GM12892 (cell line): ENCODE measurements around the gene WEE1.

Experiments used
- DNase-seq: peaks from one replicate; pipeline ENCODE4 v3.0.0; 2011; ENCODE audit not compliant: insufficient read length
- FAIRE-seq: peaks from 2 replicates; lab custom pipeline; 2011; peaks lifted over from hg19 to GRCh38; lab: Jason Lieb, UNC
- POLR2A ChIP-seq: IDR thresholded peaks from 2 replicates; pipeline ENCODE4 v1.6.1; 2011; ENCODE audit warnings: low read depth, low read length, control low read depth
- POLR2AphosphoS5 ChIP-seq: IDR thresholded peaks from 2 replicates; pipeline ENCODE4 v1.6.1; 2011; ENCODE audit warnings: low read depth, low read length, control low read depth
- TAF1 ChIP-seq: IDR thresholded peaks from 2 replicates; pipeline ENCODE4 v1.6.1; 2011; ENCODE audit warnings: low read depth, mild to moderate bottlenecking, control low read depth, low read length, borderline replicate concordance

The WEE1 gene

DNA sequence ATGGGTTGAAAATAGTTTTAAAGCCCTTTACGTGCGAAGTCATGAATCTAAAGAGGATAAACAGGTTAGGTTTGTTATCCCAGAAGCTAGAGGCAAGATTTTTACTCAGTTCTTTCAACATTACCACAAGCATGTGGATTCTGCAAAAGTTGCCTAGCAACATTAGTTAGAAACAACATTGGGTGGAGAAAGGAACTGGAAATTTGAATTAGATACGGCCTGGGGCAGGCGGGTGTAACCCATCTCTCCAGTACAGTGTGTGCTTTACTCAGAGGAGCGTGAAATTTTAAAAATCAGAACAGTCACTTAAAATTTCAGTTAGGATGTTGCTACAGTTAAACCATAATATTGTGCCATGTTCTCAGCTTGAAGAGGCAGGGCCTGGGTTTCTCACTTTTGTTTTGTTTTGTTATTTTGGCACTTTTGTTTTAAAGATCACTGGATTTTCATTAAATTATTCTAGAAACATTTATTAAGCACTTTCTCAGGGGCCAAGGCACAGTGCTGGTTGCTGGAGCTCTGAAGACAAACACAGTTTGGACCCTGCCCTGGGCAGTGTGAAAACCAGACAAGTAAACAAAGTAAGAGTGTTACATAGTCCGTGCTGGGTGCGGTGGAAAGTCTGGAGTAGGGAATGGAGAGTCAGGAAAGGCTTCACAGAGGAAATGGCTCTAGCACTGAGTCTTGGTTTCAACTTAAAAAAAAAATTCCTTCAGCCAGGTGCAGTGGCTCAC, 4.4 kb upstream of the WEE1 start:
- peak; percentile 58 for FAIRE-seq
- no peak for DNase-seq
- TF ChIP-seq TAF1 (no peak), POLR2A (no peak), POLR2AphosphoS5 (no peak)

DNA sequence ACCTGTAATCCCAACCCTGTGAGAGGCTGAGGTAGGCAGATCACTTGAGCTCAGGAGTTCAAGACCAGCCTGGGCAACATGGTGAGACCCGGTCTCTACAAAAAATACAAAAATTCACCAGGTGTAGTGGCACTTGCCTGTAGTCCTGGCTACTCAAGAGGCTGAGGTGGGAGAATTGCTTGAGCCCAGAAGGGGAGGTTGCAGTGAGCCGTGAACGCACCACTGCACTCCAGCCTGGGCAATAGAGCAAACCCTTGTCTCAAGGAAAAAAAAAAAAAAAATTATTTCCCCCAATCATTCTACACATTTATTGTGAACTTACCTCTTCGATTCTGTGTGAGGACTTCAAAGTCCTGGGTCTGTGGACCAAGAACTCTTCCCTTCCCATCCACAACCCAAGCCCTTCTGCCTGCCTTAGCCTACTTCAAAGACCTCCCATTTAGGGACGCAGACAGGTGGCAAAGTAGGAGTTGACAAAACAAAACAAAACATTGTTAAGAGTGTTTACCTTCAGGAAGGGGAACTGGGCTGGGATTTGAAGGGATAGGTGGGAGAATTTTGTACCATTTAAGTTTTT, 3.8 kb upstream of the WEE1 start:
- no peak for TF ChIP-seq POLR2AphosphoS5
- TF ChIP-seq TAF1, result no peak
- TF ChIP-seq POLR2A, result no peak
- FAIRE-seq (peak; percentile 57), DNase-seq (no peak)

DNA sequence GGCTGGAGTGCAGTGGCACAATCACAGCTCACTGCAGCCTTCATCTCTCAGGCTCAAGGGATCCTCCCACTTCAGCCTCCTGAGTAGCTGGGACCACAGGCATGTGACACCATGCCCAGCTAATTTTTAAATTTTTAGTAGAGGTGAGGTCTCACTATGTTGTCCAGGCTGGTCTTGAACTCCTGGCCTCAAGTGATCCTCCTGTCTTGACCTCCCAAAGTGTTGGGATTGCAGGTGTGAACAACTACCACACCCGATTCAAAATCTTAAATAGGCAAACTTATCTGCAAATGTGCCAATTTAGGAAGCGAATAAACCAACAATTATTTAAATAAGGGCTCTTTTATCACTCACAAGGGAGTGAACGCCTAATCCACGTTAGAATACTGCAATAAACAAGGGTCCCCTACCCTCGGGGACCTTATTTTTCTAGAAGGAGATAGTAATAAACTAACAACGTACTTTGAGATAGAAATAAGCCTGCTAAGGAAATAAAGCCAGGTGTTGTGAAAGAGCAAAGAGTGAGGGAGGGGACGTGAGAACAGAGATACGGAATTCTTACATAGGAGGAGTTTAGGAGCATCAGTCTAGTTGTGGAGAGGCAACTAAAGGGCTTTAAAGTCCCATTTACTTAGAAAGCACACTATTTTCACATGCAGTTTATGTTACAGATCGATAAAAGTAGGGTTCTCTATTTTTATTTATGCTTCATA, 3.0 kb upstream of the WEE1 start:
- DNase-seq, result no peak
- FAIRE-seq, result no peak

DNA sequence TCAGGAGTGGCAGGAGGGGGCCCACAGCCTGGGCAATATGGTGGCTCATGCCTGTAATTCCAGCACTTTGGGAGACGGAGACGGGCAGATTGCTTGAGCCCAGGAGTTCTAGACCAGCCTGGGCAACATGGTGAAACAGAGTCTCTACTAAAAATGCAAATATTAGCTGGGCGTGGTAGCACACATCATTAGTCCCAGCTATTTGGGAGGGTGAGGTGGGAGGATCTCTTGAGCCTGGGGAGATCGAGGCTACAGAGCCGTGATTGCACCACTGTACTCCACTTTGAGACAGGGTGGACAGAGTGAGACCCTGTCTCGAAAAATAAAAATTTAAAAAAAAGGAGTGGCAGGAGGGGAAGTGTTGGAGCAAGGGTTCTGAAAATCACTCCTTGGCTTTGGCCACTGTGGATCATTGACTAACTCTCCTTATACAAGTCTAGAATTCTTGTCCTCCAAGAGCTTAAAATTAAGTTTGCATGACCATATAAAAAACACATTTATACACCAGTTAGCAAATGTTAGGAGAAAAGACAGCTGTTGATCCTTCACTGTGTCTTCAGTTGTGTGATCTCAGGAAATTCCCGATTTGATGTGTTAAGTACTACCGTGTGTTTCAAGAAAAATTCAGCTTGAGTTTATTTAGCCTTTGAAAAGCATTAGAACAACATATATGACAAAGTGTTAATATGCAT, 2.3 kb upstream of the WEE1 start:
- FAIRE-seq (no peak), DNase-seq (no peak)
- TF ChIP-seq POLR2A (no peak), POLR2AphosphoS5 (no peak), TAF1 (no peak)

More for the DNA sequence above, 3.0 kb upstream of the WEE1 start:
- TF ChIP-seq POLR2AphosphoS5 (no peak), TAF1 (no peak), POLR2A (no peak)

DNA sequence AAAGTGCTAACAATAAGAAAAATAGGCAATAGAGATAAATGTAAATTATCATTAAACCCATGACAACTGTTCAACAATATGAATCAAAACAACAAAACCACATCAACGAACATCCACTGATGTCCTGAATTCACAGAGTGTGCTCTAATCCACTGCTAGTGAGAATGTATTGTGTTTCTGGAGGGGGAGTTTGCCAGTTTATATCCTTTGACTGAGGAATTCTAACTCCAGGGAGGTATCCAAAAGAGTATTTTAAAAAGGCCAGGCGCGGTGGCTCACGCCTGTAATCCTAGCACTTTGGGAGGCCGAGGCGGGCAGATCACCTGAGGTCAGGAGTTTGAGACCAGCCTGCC, 1.7 kb upstream of the WEE1 start:
- TF ChIP-seq TAF1, result no peak
- TF ChIP-seq POLR2AphosphoS5, result no peak
- TF ChIP-seq POLR2A, result no peak
- DNase-seq (no peak), FAIRE-seq (no peak)

DNA sequence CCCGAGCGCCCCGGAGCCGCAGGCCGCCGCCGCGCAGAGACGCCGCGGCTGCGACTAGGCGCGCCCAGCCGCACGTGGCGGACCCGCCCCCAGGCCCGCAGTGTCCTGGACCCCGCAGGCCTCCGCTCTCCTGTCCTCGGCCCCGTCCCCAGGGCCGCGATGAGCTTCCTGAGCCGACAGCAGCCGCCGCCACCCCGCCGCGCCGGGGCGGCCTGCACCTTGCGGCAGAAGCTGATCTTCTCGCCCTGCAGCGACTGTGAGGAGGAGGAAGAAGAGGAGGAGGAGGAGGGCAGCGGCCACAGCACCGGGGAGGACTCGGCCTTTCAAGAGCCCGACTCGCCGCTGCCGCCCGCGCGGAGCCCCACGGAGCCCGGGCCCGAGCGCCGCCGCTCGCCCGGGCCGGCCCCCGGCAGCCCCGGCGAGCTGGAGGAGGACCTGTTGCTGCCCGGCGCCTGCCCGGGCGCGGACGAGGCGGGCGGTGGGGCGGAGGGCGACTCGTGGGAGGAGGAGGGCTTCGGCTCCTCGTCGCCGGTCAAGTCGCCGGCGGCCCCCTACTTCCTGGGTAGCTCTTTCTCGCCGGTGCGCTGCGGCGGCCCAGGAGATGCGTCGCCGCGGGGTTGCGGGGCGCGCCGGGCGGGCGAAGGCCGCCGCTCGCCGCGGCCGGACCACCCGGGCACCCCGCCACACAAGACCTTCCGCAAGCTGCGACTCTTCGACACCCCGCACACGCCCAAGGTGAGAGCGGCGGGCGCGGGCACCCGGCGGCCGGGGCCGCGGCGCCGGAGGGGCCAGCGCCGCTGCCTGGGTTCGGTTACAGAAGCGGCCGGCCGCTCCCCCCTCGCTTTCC, 528 bp downstream of the WEE1 start:
- DNase-seq, result no peak
- no peak for TF ChIP-seq TAF1
- no peak for TF ChIP-seq POLR2AphosphoS5
- FAIRE-seq, result peak; percentile 27

DNA sequence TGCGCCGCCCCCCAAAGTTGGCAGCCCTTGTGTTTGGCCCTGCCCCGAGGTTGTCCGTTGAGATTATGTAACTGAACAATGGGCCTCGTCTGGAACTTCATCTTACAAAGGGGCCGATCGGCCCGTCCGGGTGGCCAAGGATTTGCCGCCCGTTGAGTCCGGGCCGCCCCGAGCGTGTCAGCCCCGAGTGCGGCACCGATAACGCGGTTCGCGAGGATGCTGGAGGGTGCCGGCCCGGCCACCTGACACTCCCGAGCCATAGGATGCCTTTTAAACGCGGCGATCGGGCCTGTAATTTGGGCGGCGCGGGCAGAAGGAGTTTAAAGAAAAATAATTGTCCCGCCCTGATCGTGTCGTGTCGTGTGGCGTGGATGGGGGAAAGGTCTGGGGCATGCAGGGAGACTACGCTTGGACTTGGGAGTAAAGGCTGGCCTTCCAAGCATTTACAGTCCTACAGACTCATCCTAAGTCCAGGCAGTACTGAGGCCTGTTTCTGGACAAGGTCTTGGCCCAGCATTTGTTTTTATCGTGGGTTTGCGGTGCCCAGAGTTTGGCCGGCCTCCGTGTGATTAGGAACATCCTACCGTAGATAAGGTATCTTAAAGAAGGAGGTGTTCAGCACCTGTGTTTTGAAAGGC, 1.3 kb downstream of the WEE1 start:
- FAIRE-seq (no peak), DNase-seq (no peak)
- TF ChIP-seq TAF1 (no peak), POLR2AphosphoS5 (peak; percentile 39; the same call in 1 of the 2 replicates)

DNA sequence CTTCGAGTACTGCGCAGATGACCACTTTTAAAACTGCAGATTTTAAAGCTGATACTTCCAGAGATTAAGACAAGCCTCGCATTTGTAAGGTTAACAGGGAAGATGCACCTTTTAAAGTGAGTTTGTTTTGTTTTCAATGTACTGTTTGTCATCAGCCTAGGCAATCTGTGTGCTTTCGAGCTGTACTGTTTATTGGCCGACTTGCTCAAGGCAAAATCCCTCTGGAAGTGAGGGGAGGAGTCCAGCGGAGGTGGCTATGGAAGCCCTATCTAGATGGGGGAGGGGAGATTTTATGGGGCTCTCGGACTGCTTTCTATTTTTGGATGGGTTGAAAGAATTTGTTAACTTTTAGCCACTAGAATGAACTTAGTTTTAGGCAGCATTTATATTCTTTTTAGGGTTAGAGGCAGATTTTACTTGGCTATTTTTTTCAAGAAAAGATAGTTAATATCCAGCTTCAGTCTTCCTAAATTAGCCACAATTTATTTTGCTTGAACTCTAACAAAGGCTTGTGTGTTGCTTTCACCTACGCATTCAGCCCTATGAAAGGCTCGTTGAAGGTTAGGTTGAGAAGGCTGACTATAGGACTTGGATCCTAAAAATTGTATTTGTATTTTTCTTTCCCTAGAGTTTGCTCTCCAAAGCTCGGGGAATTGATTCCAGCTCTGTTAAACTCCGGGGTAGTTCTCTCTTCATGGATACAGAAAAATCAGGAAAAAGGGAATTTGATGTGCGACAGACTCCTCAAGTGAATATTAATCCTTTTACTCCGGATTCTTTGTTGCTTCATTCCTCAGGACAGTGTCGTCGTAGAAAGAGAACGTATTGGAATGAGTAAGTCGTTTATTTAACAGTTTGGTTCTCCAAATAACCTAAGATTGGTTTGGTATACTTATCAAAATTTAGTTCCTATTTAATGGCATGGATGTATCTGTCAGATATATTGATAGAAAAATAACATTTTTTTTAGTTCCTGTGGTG, 2.1 kb downstream of the WEE1 start:
- TF ChIP-seq POLR2AphosphoS5, result no peak
- no peak for TF ChIP-seq POLR2A
- TF ChIP-seq TAF1, result no peak
- FAIRE-seq (peak; percentile 80), DNase-seq (no peak)

DNA sequence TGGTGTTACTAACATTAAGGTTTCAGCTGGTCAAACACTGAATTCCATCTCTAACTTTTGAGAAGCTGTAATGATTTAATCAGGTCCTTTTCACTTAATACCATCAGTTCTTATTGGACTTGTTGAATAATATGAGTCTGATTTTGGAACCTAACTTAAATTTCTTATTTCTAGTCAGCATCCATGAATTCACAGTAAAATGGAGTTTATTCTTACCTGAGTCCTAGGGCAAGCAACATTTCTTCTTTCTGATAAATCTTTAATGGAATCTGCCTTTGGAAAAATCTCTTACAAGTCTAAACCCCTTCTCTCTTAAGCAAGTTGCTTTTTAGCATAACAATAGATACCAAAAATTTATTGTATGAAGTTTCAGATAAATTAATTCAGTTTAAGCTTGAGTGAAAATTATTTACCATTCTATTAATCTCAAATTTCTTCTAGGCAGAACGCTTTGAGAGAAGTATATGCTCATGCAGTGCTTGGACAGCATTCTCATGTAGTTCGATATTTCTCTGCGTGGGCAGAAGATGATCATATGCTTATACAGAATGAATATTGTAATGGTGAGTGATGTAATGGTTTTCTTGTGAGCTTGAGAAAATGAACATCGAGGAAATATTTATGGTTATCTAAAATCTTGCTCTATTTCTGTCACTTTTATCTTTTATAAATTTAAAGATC, 3.4 kb downstream of the WEE1 start:
- TF ChIP-seq POLR2A (no peak), POLR2AphosphoS5 (no peak), TAF1 (no peak)
- DNase-seq (no peak), FAIRE-seq (no peak)
